CD14-positive monocyte (primary cell): ENCODE measurements around the gene TAF5L. TPM values are rescaled to one million over a fixed set of nuclear protein-coding genes. Genes with fewer than 3 reads are reported as not detected.

ENCODE experiments used
- DNase-seq, 3 donors: peaks; one replicate each; pipeline ENCODE4 v3.0.0-alpha.2; 2011 to 2022
- H2AFZ ChIP-seq: 2 replicates; pipeline ENCODE4 v1.6.0; 2012; ENCODE audit warnings: mild to moderate bottlenecking, low read depth, low read length, inconsistent platforms; ENCODE audit not compliant: insufficient read depth, poor library complexity, severe bottlenecking
- H3K27ac ChIP-seq, 2 donors: 1 replicate in 1 of 2; 2 replicates in 1 of 2; pipeline ENCODE4 v1.5.1; 2012 to 2013; ENCODE audit warnings: low read length in 2 of 2, control low read depth in 1 of 2, inconsistent platforms in 1 of 2, low read depth in 1 of 2, mild to moderate bottlenecking in 1 of 2
- H3K27me3 ChIP-seq, 2 donors: one replicate each; pipeline versions ENCODE4 v1.6.0 to v1.6.1; 2011 to 2013; ENCODE audit warnings: low read length in 2 of 2; ENCODE audit not compliant: control insufficient read depth in 2 of 2, insufficient read depth in 2 of 2
- H3K36me3 ChIP-seq, 2 donors: replicated peaks in 1 of 2; 1 replicate in 1 of 2; 2 replicates in 1 of 2; pipeline versions ENCODE4 v1.5.1 to v1.6.1; 2012 to 2013; ENCODE audit warnings: low read length in 2 of 2, control low read depth in 1 of 2, inconsistent platforms in 1 of 2, mild to moderate bottlenecking in 1 of 2; ENCODE audit not compliant: insufficient read depth in 2 of 2, control insufficient read depth in 1 of 2
- H3K4me1 ChIP-seq, 2 donors: 1 replicate in 1 of 2; 2 replicates in 1 of 2; pipeline versions ENCODE4 v1.5.1 to v1.6.1; 2012 to 2013; ENCODE audit warnings: low read length in 2 of 2, control low read depth in 1 of 2, inconsistent platforms in 1 of 2, mild to moderate bottlenecking in 1 of 2, moderate library complexity in 1 of 2; ENCODE audit not compliant: insufficient read depth in 2 of 2, control insufficient read depth in 1 of 2
- H3K4me2 ChIP-seq: replicated peaks from 2 replicates; pipeline ENCODE3; 2012; ENCODE audit warnings: low read length, moderate library complexity, mild to moderate bottlenecking; ENCODE audit not compliant: poor library complexity, severe bottlenecking; ENCODE audit errors: extremely low read depth
- H3K4me3 ChIP-seq, 3 experiments: fragments of 200-600 bp in 1 of 3; sonication (generic) in 1 of 3; replicated peaks in 1 of 3; 1 replicate in 2 of 3; 2 replicates in 1 of 3; pipeline ENCODE4 v1.5.1; 2011 to 2013; ENCODE audit warnings: low read length in 3 of 3, mild to moderate bottlenecking in 3 of 3, control low read depth in 2 of 3, low read depth in 2 of 3, inconsistent platforms in 1 of 3, moderate library complexity in 1 of 3
- H3K79me2 ChIP-seq: 2 replicates; pipeline ENCODE4 v1.6.0; 2012; ENCODE audit warnings: mild to moderate bottlenecking, control low read depth, inconsistent platforms, low read length, moderate library complexity; ENCODE audit not compliant: insufficient read depth
- H3K9ac ChIP-seq: 2 replicates; pipeline ENCODE4 v1.6.0; 2017; ENCODE audit warnings: low read length, mild to moderate bottlenecking; ENCODE audit not compliant: insufficient read depth, poor library complexity, severe bottlenecking
- H3K9me3 ChIP-seq, 2 donors: replicated peaks in 1 of 2; 1 replicate in 1 of 2; 2 replicates in 1 of 2; pipeline versions ENCODE4 v1.5.1 to v1.6.1; 2012 to 2013; ENCODE audit warnings: low read length in 2 of 2, control low read depth in 1 of 2; ENCODE audit not compliant: control insufficient read depth in 1 of 2, insufficient read depth in 1 of 2
- H4K20me1 ChIP-seq: 2 replicates; pipeline ENCODE4 v1.6.0; 2012; ENCODE audit warnings: mild to moderate bottlenecking, low read length, control low read depth, moderate library complexity; ENCODE audit not compliant: insufficient read depth
- H3K27ac Mint-ChIP-seq, 7 donors: one replicate each; pipeline ENCODE4 v1.8.0; 2020; ENCODE audit warnings: mild to moderate bottlenecking in 7 of 7, mixed read lengths in 7 of 7, moderate library complexity in 6 of 7, inconsistent platforms in 2 of 7
- H3K27me3 Mint-ChIP-seq, 3 donors: one replicate each; pipeline ENCODE4 v1.8.0; 2021 to 2022; ENCODE audit warnings: low read depth in 3 of 3, mild to moderate bottlenecking in 3 of 3, mixed read lengths in 3 of 3, moderate library complexity in 3 of 3, inconsistent platforms in 1 of 3
- H3K36me3 Mint-ChIP-seq, 2 donors: one replicate each; pipeline ENCODE4 v1.8.0; 2020; ENCODE audit warnings: mixed read lengths in 2 of 2, inconsistent platforms in 1 of 2, mild to moderate bottlenecking in 1 of 2
- H3K4me1 Mint-ChIP-seq: one replicate; pipeline ENCODE4 v1.8.0; 2020; ENCODE audit warnings: mild to moderate bottlenecking, mixed read lengths
- H3K4me3 Mint-ChIP-seq, 2 donors: one replicate each; pipeline ENCODE4 v1.8.0; 2020; ENCODE audit warnings: mild to moderate bottlenecking in 2 of 2, mixed read lengths in 2 of 2, moderate library complexity in 1 of 2
- H3K9me3 Mint-ChIP-seq, 7 donors: one replicate each; pipeline ENCODE4 v1.8.0; 2020 to 2022; ENCODE audit warnings: mixed read lengths in 7 of 7, mild to moderate bottlenecking in 6 of 7, moderate library complexity in 6 of 7, inconsistent platforms in 2 of 7
- WGBS: methylation state at CpG from one replicate; pipeline ENCODE4 v1.1.5; 2013; ENCODE audit warnings: missing lambda C conversion rate; ENCODE audit not compliant: insufficient coverage; 5-methylcytosine and 5-hydroxymethylcytosine counted together
- intact Hi-C, 2 donors: fragments of 100-400 bp; cut with micrococcal nuclease; formaldehyde crosslinking; loops; one replicate each; pipeline versions ENCODE4 v1.15.0 to v1.15.1; 2023
- polyA plus RNA-seq, 3 donors: library from polyadenylated mRNA; depleted of rRNA in 1 of 3; unstranded in 2 of 3; stranded (reverse) in 1 of 3; fragments of 300-500 nt in 2 of 3; fragments of >200 nt in 1 of 3; fragmentation: Illumina TruSeq in 2 of 3; gene quantifications; 1 replicate in 2 of 3; 2 replicates in 1 of 3; pipeline ENCODE4 v1.2.3, GENCODE V29; 2012 to 2021
- TF ChIP-seq, protein P1 (sequence below): fragments of 200-600 bp; IDR thresholded peaks from one replicate; pipeline ENCODE4 v1.8.0; 2022; ENCODE audit warnings: antibody characterized with exemption, mild to moderate bottlenecking

The TAF5L gene
- polyA plus RNA-seq, 3 donors: 3.8 to 15.4 (median 4.9) TPM

DNA sequence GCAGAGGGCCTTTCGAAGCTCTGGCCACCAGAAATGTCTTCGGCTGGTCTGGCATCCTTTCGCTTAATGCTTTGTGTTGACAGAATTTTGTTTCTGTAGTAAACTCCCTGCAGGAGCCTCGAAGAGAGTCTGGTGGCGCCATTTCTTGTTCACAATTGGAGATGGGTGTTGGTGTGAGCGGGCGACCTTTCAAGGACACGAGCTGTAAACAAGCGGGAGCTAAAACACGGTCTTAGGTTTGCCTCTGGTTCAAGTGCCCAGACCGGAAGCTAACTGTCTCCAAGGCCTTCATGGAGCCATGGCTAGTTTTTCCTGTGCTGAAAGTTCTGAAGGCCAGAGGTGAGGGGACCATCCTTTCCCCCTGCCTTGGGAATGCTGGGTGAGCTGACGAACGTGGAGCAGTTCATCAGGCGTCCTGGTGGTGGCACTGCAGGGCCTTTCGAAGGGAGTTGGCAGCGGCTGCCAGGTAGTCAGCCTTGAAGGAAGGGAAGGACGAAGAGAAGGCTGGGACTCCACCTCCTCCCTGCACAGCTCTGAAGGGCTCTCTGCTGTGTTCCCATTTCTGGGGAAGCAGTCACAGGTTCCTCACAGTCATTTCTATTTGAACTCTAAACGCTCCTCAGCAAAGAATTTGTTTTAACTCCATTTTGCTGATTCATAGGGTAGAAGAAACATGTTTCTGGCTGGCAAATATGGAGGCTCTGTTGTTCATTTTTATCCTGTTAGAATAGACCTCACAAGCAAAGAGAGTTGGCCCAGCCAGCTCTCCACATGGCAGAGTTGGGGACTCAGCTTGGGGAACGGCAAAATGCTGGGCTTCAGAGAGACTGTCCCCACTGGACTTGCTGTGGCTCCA, 35.3 kb upstream of the TAF5L start:
- peak overlapping the region in 3 of 7 donors; percentile 52 to 57 (median 56) for H3K27ac Mint-ChIP-seq
- no peaks in the 10 kb centered on the region for H3K4me1 ChIP-seq
- H3K36me3 Mint-ChIP-seq: peaks cover 35 to 42% of the 10 kb centered on the region in 2 donors
- H3K27me3 ChIP-seq: no peaks in the 10 kb centered on the region
- H3K4me3 Mint-ChIP-seq: no peak overlapping the region
- H3K36me3 ChIP-seq: peaks cover 13 to 37% of the 10 kb centered on the region in 2 donors
- H2AFZ ChIP-seq: no peak overlapping the region
- no peak overlapping the region for H3K9ac ChIP-seq
- DNase-seq: peak; percentile 30 to 57 (median 54)
- H3K9me3 Mint-ChIP-seq: no peaks in the 10 kb centered on the region
- no peak overlapping the region for H3K27ac ChIP-seq
- 56% methylated on average over 14 of the region's 19 CpGs for WGBS
- TF ChIP-seq, protein P1, sequence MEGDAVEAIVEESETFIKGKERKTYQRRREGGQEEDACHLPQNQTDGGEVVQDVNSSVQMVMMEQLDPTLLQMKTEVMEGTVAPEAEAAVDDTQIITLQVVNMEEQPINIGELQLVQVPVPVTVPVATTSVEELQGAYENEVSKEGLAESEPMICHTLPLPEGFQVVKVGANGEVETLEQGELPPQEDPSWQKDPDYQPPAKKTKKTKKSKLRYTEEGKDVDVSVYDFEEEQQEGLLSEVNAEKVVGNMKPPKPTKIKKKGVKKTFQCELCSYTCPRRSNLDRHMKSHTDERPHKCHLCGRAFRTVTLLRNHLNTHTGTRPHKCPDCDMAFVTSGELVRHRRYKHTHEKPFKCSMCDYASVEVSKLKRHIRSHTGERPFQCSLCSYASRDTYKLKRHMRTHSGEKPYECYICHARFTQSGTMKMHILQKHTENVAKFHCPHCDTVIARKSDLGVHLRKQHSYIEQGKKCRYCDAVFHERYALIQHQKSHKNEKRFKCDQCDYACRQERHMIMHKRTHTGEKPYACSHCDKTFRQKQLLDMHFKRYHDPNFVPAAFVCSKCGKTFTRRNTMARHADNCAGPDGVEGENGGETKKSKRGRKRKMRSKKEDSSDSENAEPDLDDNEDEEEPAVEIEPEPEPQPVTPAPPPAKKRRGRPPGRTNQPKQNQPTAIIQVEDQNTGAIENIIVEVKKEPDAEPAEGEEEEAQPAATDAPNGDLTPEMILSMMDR: peak; percentile 80
- H4K20me1 ChIP-seq: no peaks in the 10 kb centered on the region
- peaks cover 2% of the 10 kb centered on the region for H3K4me1 Mint-ChIP-seq
- H3K4me2 ChIP-seq: no peak overlapping the region
- intact Hi-C loops: loop anchor here (2.0 to 5.0 kb wide), 2 partner anchors 506 to 651 kb away; no protein-coding TSS in a partner anchor
- no peaks in the 10 kb centered on the region for H3K79me2 ChIP-seq
- H3K4me3 ChIP-seq: no peak overlapping the region
- H3K9me3 ChIP-seq: no peaks in the 10 kb centered on the region
- no peaks in the 10 kb centered on the region for H3K27me3 Mint-ChIP-seq

DNA sequence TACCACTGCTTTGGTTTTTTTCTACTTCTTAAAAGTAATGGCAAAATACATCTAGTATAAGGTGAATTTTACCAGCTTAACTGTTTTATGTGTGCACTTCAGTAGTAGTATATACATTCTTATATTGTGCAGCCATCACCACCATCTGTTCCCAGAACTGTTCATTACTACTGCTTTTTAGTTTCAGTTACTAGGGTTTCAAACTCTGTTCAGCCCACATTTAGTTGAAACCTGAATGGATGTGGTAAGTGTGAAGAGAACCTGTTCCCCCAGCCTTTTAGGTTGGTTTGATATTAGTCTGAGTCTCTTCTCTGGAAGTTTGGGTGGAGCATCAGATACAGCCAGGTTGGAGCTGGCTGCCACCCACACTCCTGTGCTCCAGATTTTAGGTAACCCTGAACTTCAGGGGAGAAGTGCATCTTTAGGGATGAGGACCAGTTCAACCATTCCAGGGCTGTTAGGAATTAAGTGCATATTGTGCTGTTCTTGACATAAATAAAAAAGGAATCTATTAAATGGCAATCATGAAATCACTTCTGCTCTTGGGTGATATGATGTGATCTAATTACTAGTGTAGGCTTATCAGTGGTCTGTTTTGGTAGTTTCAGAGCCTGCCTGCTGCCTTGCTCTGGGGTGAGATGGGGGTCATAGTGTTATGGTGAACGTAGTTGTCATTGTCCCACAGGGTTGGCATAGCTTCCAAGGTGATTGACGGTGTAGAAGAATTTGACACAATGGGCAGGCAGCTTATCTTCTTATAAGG, 32.3 kb upstream of the TAF5L start:
- Mint-ChIP-seq H3K9me3 (no peaks in the 10 kb centered on the region), H3K4me1 (peaks cover 2% of the 10 kb centered on the region), H3K4me3 (no peak overlapping the region), H3K27ac (no peak overlapping the region), H3K27me3 (peaks cover 0 to 3% (median 0%) of the 10 kb centered on the region in 3 donors), H3K36me3 (peaks cover 62 to 66% of the 10 kb centered on the region in 2 donors)
- TF ChIP-seq, protein P1: no peak
- Histone ChIP-seq H3K27me3 (no peaks in the 10 kb centered on the region), H3K4me1 (no peaks in the 10 kb centered on the region), H3K36me3 (peaks cover 28 to 68% of the 10 kb centered on the region in 2 donors), H3K9me3 (no peaks in the 10 kb centered on the region), H3K79me2 (no peaks in the 10 kb centered on the region), H4K20me1 (no peaks in the 10 kb centered on the region), H3K27ac (no peak overlapping the region), H3K4me2 (no peak overlapping the region), H2AFZ (no peak overlapping the region), H3K9ac (no peak overlapping the region), H3K4me3 (no peak overlapping the region)
- no peak for DNase-seq
- intact Hi-C loops: no loop called here
- 100% methylated on average over 1 of the region's 2 CpGs for WGBS
